Bronchial epithelial cell (primary cell): ENCODE data around the gene ETV6. TPM values are rescaled to one million over a fixed set of nuclear protein-coding genes. Genes with fewer than 3 reads are reported as not detected.

Experiments used
- DNase-seq: peaks from one replicate; pipeline ENCODE4 v3.0.0-alpha.2; 2010; ENCODE audit warnings: low read depth
- FAIRE-seq: peaks from 2 replicates; lab custom pipeline; 2011; peaks lifted over from hg19 to GRCh38; lab: Jason Lieb, UNC
- H3K27me3 ChIP-seq: 2 replicates; pipeline ENCODE4 v1.5.1; 2011; ENCODE audit warnings: low read length; ENCODE audit not compliant: control insufficient read depth, insufficient read depth
- H3K36me3 ChIP-seq: 2 replicates; pipeline ENCODE4 v1.5.1; 2011; ENCODE audit warnings: low read length; ENCODE audit not compliant: control insufficient read depth, insufficient read depth
- H3K4me3 ChIP-seq: 2 replicates; pipeline ENCODE4 v1.5.1; 2011; ENCODE audit warnings: mild to moderate bottlenecking, low read depth, low read length, control low read depth
- total RNA-seq: library from RNA; depleted of rRNA; stranded (reverse); fragments of >200 nt; gene quantifications from 2 replicates; pipeline ENCODE4 v1.2.1, GENCODE V29; 2014
- TF ChIP-seq, protein P1 (sequence below): IDR thresholded peaks from 2 replicates; pipeline ENCODE4 v1.5.1; 2011; ENCODE audit warnings: mild to moderate bottlenecking, moderate library complexity, low read length, control low read depth, inconsistent platforms; ENCODE audit not compliant: insufficient read depth, severe bottlenecking

ETV6 gene
- total RNA-seq, 1 donor from 2014 or later, result 2.6 TPM

DNA sequence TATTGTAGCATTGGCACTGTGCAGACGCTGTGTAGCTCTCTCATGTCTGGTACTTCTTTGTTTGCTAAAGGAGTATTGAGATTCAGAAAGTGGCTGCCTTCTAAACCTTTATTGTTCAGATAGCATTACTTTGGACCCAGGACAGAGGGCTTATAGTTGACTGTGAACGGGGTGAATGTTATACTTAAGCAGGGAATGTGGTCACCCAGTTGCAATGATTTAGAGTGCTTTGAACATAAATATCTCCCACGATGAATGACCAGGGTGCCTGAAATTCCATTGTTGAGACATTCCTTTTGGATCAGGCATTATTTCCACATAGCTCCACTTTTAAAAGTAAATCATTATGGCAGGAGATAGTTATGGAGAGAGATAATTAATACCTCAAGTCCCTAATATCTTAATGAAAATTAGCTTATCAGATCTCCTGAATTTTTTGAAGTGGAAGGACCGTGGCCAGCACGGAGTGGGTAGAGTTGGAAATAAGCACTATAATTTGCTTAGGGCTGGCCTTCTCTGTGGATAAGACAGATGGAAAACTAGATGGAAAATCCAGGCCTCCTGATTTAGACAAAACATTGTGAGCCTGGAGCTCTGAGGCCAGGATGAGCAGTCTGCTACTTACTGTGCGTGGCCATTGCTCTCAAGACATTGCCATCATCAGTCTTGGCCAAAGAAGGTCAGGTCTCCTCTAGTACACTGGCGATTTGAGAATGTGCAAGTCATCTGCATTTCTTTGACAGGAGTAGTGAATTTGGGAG, 114.5 kb downstream of the ETV6 start:
- Histone ChIP-seq H3K36me3 (peaks cover 1% of the 10 kb centered on the region), H3K4me3 (no peak overlapping the region), H3K27me3 (no peaks in the 10 kb centered on the region)
- FAIRE-seq (no peak), DNase-seq (no peak)
- TF ChIP-seq, protein P1, sequence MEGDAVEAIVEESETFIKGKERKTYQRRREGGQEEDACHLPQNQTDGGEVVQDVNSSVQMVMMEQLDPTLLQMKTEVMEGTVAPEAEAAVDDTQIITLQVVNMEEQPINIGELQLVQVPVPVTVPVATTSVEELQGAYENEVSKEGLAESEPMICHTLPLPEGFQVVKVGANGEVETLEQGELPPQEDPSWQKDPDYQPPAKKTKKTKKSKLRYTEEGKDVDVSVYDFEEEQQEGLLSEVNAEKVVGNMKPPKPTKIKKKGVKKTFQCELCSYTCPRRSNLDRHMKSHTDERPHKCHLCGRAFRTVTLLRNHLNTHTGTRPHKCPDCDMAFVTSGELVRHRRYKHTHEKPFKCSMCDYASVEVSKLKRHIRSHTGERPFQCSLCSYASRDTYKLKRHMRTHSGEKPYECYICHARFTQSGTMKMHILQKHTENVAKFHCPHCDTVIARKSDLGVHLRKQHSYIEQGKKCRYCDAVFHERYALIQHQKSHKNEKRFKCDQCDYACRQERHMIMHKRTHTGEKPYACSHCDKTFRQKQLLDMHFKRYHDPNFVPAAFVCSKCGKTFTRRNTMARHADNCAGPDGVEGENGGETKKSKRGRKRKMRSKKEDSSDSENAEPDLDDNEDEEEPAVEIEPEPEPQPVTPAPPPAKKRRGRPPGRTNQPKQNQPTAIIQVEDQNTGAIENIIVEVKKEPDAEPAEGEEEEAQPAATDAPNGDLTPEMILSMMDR, result no peak

DNA sequence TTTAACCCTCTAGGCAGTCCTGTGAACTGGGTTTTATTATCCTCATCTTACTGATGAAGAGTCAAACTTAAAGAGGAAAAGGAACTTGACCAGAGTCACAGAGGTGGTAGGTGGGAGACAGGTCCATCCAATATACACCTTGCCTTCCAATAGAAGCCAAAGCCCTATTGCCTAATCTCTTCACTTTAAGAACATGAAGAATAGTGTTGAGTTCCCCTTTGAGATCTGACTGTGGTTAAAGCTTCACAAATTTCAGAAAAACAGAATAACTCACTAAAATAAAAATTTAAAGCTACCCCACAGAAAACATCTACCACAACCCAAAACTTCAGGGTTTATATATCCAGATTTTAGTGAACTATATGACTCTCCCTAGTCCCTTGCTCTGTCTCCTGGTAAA, 115.4 kb downstream of the ETV6 start:
- H3K36me3 ChIP-seq, result peaks cover 1% of the 10 kb centered on the region
- DNase-seq (no peak), FAIRE-seq (no peak)
- TF ChIP-seq, protein P1, result no peak
- no peak overlapping the region for H3K4me3 ChIP-seq
- H3K27me3 ChIP-seq, result no peaks in the 10 kb centered on the region

DNA sequence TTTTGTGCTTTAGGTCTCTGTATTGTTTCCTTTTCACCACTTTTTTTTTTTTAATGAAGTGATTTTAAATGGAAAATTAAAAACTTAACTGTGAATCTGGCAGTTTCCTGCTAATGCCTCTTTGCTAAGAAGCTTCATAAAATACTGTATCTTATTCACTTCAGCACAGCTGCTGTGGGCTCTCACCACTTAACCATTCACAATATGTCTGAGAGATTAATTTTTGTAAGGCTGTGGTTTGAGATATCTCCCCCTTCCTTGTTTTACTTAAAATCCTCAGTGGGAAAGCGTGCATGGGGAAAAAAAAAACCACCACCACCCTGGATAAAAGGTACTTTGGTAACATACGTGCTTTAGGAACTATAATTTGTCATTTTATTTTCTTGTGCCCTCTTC, 115.9 kb downstream of the ETV6 start:
- TF ChIP-seq, protein P1, result no peak
- no peak for FAIRE-seq
- no peak for DNase-seq
- H3K4me3 ChIP-seq, result no peak overlapping the region
- H3K27me3 ChIP-seq, result no peaks in the 10 kb centered on the region
- H3K36me3 ChIP-seq, result peaks cover 3% of the 10 kb centered on the region

DNA sequence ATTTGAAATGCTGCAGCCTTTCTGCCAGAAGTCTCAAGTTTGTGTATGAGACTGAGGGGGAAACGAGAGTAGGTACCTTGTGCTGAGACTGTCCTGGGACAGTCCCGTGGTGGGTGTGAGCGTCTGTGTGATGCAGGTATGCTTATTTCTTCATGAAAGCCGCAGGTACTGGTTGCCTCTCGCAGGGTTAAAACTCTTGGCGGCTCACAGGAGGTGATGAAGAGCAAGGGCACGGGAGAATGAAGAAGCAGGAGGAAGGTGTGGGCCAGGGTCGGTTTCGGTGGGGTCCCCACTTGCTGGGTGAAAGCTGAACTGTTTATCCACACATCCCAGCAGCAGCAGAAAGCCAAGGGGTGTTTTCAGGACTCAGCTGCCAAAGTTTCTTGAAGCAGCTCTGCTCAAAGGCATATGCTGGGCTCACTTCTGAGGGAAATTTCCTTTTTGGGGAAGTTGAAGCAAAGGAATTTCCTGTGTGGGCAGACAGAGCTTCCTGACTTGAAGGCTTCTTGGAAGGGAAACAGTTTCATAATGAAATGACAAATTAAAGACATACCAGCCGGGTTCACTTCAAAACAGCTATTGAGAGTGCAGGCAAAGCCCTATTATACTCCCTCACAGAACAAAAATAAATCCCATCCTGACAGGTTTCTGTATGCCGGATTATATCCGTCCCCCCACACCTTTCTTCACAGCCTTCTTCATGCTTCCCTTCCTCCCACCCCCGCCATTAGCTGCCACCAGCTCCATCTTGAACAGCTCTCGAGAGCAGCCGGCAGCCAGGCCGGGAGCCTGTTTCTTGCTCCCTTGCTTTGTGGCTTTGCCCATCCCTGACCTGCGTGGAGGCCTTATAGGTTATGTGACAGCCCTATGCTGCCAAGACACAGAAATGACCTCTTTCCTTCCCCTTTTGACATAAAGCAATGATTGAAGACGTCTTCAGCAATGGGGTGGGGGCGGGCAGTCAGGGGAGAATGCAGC, 116.6 kb downstream of the ETV6 start:
- H3K4me3 ChIP-seq, result no peak overlapping the region
- TF ChIP-seq, protein P1, result no peak
- H3K27me3 ChIP-seq, result no peaks in the 10 kb centered on the region
- peaks cover 3% of the 10 kb centered on the region for H3K36me3 ChIP-seq
- FAIRE-seq (no peak), DNase-seq (no peak)

DNA sequence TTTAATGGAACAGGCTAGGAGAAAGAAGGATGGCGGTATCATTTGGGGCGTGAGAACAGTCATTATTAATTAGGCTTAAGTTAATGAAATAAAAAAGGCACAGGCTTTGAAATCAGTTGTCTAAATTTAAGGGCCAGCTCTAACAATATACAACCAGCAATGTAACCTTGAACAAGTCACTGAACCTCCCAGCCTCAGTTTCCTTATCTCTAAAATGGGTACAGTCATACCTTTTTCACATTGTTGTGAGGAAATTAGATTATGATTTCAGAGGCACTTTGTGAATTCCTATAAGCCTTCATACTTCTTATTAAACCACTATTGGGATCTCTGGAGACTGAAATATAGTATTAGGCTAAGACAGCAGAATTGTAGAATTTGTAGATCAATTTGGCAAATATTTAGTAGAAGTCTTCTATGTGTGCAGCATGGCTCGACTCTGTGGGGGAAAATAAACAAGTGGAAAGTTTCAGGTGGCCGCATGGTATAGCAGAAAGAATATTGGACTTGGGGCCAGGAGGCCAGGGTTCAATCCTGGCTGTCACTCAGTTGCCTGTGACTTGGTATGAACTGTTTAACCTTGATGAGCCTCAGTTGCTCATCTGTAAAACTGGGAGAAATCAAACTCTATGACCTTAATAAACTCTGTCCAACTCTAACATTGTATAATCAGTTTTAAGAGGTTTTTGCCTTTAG, 117.7 kb downstream of the ETV6 start:
- DNase-seq, result no peak
- no peak overlapping the region for H3K4me3 ChIP-seq
- no peak for FAIRE-seq

More for the DNA sequence above, 117.7 kb downstream of the ETV6 start:
- peaks cover 3% of the 10 kb centered on the region for H3K36me3 ChIP-seq
- H3K27me3 ChIP-seq, result no peaks in the 10 kb centered on the region
- TF ChIP-seq, protein P1, result no peak
